HG03060 (cell line): Measurements from ENCODE around the gene GMNC.
"Not testable (repeated sequence)": the region's sequence is repeated elsewhere in the genome, so short reads cannot be mapped to it uniquely, and the experiment has no call there.

Source experiments
- ATAC-seq: cut with Tn5 transposase; IDR thresholded peaks from one replicate; pipeline ENCODE4 v1.9.1; 2021; ENCODE audit warnings: low read depth, moderate number of reproducible peaks; ENCODE audit not compliant: unreplicated experiment

Gene GMNC

GRCh38 chr3:190862209-190863118, at the start of gene GMNC:
GMNC (minus strand) TSS chr3:190862694; CDS start chr3:190862615, 79 bp downstream.
- ATAC-seq: peak; percentile 87

- ATAC-seq: no peak
Measured at GRCh38 chr3:190911382-190911781, 48.9 kb upstream of the GMNC start.

- no peak for ATAC-seq
Measured at GRCh38 chr3:190909908-190910307, 47.4 kb upstream of the GMNC start.

GRCh38 chr3:190903156-190903555, 40.7 kb upstream of the GMNC start:
- no peak for ATAC-seq

GRCh38 chr3:190902292-190902691, 39.8 kb upstream of the GMNC start:
- no peak for ATAC-seq

- no peak for ATAC-seq
Measured at GRCh38 chr3:190892395-190892902, 30.0 kb upstream of the GMNC start.

GRCh38 chr3:190886945-190887344, 24.5 kb upstream of the GMNC start:
- ATAC-seq: peak; percentile 65

- ATAC-seq: peak; percentile 51
Measured at GRCh38 chr3:190883973-190884832, 21.7 kb upstream of the GMNC start.

- no peak for ATAC-seq
Measured at GRCh38 chr3:190883141-190883540, 20.6 kb upstream of the GMNC start.

- no peak for ATAC-seq
Measured at GRCh38 chr3:190877925-190878324, 15.4 kb upstream of the GMNC start.

- ATAC-seq: not testable (repeated sequence)
Measured at GRCh38 chr3:190876433-190876832, 13.9 kb upstream of the GMNC start.

GRCh38 chr3:190875061-190875460, 12.6 kb upstream of the GMNC start:
- not testable (repeated sequence) for ATAC-seq

- no peak for ATAC-seq
Measured at GRCh38 chr3:190870127-190870526, 7.6 kb upstream of the GMNC start.

- ATAC-seq: no peak
Measured at GRCh38 chr3:190867071-190867470, 4.6 kb upstream of the GMNC start.

GRCh38 chr3:190865828-190866227, 3.3 kb upstream of the GMNC start:
- no peak for ATAC-seq

- ATAC-seq: no peak
Measured at GRCh38 chr3:190865419-190865818, 2.9 kb upstream of the GMNC start.

- ATAC-seq: no peak
Measured at GRCh38 chr3:190864002-190864401, 1.5 kb upstream of the GMNC start.

GRCh38 chr3:190863119-190863465, 598 bp upstream of the GMNC start:
- no peak for ATAC-seq

GRCh38 chr3:190860521-190860920, 2.0 kb downstream of the GMNC start:
- ATAC-seq: no peak

- ATAC-seq: no peak
Measured at GRCh38 chr3:190855151-190855550, 7.3 kb downstream of the GMNC start.

GRCh38 chr3:190854062-190854461, 8.4 kb downstream of the GMNC start:
- no peak for ATAC-seq
